SK-N-SH treated with all-trans-retinoic acid at 6 μM for 48 hours (cell line): ENCODE measurements around the gene BBS9.

ENCODE experiments used
- ATAC-seq: fragments of 200-7000 bp; cut with Tn5 transposase; 3 replicates; pipeline ENCODE4 v1.9.1; 2020; ENCODE audit warnings: mild to moderate bottlenecking, moderate library complexity
- CSDC2 ChIP-seq: fragments of 250-450 bp; sonication (Bioruptor Pico); IDR thresholded peaks from 2 replicates; pipeline ENCODE4 v1.5.0; 2020; ENCODE audit warnings: mild to moderate bottlenecking, moderate library complexity
- ISL1 ChIP-seq: fragments of 250-450 bp; sonication (Bioruptor Pico); IDR thresholded peaks from 2 replicates; pipeline ENCODE4 v2.1.2; 2022; ENCODE audit warnings: mild to moderate bottlenecking, moderate library complexity
- OSR1 ChIP-seq: fragments of 250-450 bp; sonication (Bioruptor Pico); IDR thresholded peaks from 2 replicates; pipeline ENCODE4 v1.8.0; 2022; ENCODE audit warnings: moderate library complexity, mild to moderate bottlenecking, inconsistent platforms
- PPARA ChIP-seq: fragments of 250-450 bp; sonication (Bioruptor Pico); IDR thresholded peaks from 2 replicates; pipeline ENCODE4 v1.5.0; 2020; ENCODE audit warnings: mild to moderate bottlenecking, borderline replicate concordance
- RARB ChIP-seq: fragments of 250-450 bp; sonication (Bioruptor Pico); IDR thresholded peaks from 2 replicates; pipeline ENCODE4 v1.8.0; 2021; ENCODE audit warnings: mild to moderate bottlenecking, moderate library complexity
- TOX ChIP-seq: fragments of 250-450 bp; sonication (Bioruptor Pico); IDR thresholded peaks from 2 replicates; pipeline ENCODE4 v1.8.0; 2021; ENCODE audit warnings: mild to moderate bottlenecking, moderate library complexity, borderline replicate concordance
- ZC3H10 ChIP-seq: fragments of 250-450 bp; sonication (Bioruptor Pico); IDR thresholded peaks from 2 replicates; pipeline ENCODE4 v1.5.1; 2021; ENCODE audit warnings: mild to moderate bottlenecking, moderate library complexity
- ZNF565 ChIP-seq: fragments of 450-650 bp; formaldehyde crosslinking; conservative IDR thresholded peaks from 2 replicates; pipeline ENCODE4 v1.5.0; 2020; ENCODE audit warnings: low read depth, mild to moderate bottlenecking, moderate library complexity
- ZNF70 ChIP-seq: fragments of 450-650 bp; formaldehyde crosslinking; IDR thresholded peaks from 2 replicates; pipeline ENCODE4 v1.5.0; 2020; ENCODE audit warnings: mild to moderate bottlenecking, moderate library complexity
- TF ChIP-seq, protein P1 (sequence below): fragments of 250-450 bp; sonication (Bioruptor Pico); IDR thresholded peaks from 2 replicates; pipeline ENCODE4 v1.5.0; 2020; ENCODE audit warnings: mild to moderate bottlenecking, moderate library complexity
- TF ChIP-seq, protein P2 (sequence below): fragments of 250-450 bp; sonication (Bioruptor Pico); IDR thresholded peaks from 2 replicates; pipeline ENCODE4 v1.5.1; 2020; ENCODE audit warnings: low read depth, mild to moderate bottlenecking, moderate library complexity
- TF ChIP-seq, protein P3 (sequence below): fragments of 250-450 bp; sonication (Bioruptor Pico); IDR thresholded peaks from 2 replicates; pipeline ENCODE4 v1.8.0; 2021; ENCODE audit warnings: low read depth, mild to moderate bottlenecking, moderate library complexity, borderline replicate concordance
- TF ChIP-seq, protein P4 (sequence below): fragments of 250-450 bp; sonication (Bioruptor Pico); IDR thresholded peaks from 2 replicates; pipeline ENCODE4 v1.5.1; 2021; ENCODE audit warnings: mild to moderate bottlenecking, moderate library complexity
- TF ChIP-seq, protein P5 (sequence below): fragments of 250-450 bp; sonication (Bioruptor Pico); IDR thresholded peaks from 2 replicates; pipeline ENCODE4 v1.8.0; 2020; ENCODE audit warnings: mild to moderate bottlenecking, moderate library complexity, borderline replicate concordance

Gene BBS9

DNA sequence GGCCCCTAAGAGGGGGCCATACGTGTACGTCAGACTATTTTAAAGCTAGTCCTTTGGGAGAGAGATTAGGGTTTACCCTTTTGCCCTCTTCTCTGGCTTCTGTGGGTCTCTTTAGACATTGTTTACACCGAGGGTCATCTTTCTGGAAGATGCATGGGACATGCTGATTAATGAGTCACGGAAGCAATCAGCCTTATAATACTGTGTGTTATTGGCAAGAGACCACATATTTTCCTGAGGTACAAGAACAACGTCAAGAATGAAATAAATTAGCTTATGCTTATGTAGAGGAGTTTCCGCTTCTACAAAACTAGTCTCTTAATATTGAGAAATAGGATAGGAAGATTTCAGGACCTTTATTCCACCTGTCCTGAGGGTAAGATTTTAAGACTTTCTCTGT is 327.7 kb downstream of the BBS9 start:
- TF ChIP-seq, protein P1, sequence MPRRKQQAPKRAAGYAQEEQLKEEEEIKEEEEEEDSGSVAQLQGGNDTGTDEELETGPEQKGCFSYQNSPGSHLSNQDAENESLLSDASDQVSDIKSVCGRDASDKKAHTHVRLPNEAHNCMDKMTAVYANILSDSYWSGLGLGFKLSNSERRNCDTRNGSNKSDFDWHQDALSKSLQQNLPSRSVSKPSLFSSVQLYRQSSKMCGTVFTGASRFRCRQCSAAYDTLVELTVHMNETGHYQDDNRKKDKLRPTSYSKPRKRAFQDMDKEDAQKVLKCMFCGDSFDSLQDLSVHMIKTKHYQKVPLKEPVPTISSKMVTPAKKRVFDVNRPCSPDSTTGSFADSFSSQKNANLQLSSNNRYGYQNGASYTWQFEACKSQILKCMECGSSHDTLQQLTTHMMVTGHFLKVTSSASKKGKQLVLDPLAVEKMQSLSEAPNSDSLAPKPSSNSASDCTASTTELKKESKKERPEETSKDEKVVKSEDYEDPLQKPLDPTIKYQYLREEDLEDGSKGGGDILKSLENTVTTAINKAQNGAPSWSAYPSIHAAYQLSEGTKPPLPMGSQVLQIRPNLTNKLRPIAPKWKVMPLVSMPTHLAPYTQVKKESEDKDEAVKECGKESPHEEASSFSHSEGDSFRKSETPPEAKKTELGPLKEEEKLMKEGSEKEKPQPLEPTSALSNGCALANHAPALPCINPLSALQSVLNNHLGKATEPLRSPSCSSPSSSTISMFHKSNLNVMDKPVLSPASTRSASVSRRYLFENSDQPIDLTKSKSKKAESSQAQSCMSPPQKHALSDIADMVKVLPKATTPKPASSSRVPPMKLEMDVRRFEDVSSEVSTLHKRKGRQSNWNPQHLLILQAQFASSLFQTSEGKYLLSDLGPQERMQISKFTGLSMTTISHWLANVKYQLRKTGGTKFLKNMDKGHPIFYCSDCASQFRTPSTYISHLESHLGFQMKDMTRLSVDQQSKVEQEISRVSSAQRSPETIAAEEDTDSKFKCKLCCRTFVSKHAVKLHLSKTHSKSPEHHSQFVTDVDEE (CRISPR knock-in tag) = no peak
- ATAC-seq = no peak

DNA sequence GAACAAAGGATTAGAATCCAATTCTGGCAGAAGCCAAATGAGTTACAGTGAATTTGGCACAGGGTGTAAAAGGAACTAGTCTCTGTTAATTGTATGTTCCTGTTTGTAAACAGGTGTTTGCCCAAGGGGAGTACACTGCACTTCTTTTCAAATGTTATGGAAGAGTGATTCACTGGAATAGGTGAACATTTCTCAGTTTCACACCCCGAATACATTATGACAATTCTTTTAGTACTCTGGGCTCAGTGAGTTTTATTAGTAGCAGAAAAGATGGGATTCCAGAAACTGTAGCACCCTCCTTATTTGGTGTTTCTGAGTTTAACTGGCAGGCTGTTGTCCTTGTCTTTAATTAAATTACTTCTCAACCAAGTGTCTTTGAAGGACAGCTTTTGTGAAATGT is 329.2 kb downstream of the BBS9 start:
- no peak for TF ChIP-seq ZNF70 (CRISPR knock-in tag)
- TF ChIP-seq ISL1 (CRISPR knock-in tag) = no peak
- no peak for TF ChIP-seq RARB
- TF ChIP-seq, protein P2, sequence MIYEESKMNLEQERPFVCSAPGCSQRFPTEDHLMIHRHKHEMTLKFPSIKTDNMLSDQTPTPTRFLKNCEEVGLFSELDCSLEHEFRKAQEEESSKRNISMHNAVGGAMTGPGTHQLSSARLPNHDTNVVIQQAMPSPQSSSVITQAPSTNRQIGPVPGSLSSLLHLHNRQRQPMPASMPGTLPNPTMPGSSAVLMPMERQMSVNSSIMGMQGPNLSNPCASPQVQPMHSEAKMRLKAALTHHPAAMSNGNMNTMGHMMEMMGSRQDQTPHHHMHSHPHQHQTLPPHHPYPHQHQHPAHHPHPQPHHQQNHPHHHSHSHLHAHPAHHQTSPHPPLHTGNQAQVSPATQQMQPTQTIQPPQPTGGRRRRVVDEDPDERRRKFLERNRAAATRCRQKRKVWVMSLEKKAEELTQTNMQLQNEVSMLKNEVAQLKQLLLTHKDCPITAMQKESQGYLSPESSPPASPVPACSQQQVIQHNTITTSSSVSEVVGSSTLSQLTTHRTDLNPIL = no peak
- no peak for TF ChIP-seq ZNF565 (CRISPR knock-in tag)
- TF ChIP-seq, protein P3, sequence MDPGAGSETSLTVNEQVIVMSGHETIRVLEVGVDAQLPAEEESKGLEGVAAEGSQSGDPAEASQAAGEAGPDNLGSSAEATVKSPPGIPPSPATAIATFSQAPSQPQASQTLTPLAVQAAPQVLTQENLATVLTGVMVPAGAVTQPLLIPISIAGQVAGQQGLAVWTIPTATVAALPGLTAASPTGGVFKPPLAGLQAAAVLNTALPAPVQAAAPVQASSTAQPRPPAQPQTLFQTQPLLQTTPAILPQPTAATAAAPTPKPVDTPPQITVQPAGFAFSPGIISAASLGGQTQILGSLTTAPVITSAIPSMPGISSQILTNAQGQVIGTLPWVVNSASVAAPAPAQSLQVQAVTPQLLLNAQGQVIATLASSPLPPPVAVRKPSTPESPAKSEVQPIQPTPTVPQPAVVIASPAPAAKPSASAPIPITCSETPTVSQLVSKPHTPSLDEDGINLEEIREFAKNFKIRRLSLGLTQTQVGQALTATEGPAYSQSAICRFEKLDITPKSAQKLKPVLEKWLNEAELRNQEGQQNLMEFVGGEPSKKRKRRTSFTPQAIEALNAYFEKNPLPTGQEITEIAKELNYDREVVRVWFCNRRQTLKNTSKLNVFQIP (CRISPR knock-in tag) = no peak
- no peak for TF ChIP-seq CSDC2 (CRISPR knock-in tag)
- TF ChIP-seq, protein P1 (CRISPR knock-in tag) = no peak
- TF ChIP-seq, protein P4, sequence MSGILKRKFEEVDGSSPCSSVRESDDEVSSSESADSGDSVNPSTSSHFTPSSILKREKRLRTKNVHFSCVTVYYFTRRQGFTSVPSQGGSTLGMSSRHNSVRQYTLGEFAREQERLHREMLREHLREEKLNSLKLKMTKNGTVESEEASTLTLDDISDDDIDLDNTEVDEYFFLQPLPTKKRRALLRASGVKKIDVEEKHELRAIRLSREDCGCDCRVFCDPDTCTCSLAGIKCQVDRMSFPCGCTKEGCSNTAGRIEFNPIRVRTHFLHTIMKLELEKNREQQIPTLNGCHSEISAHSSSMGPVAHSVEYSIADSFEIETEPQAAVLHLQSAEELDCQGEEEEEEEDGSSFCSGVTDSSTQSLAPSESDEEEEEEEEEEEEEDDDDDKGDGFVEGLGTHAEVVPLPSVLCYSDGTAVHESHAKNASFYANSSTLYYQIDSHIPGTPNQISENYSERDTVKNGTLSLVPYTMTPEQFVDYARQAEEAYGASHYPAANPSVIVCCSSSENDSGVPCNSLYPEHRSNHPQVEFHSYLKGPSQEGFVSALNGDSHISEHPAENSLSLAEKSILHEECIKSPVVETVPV = no peak
- TF ChIP-seq, protein P5, sequence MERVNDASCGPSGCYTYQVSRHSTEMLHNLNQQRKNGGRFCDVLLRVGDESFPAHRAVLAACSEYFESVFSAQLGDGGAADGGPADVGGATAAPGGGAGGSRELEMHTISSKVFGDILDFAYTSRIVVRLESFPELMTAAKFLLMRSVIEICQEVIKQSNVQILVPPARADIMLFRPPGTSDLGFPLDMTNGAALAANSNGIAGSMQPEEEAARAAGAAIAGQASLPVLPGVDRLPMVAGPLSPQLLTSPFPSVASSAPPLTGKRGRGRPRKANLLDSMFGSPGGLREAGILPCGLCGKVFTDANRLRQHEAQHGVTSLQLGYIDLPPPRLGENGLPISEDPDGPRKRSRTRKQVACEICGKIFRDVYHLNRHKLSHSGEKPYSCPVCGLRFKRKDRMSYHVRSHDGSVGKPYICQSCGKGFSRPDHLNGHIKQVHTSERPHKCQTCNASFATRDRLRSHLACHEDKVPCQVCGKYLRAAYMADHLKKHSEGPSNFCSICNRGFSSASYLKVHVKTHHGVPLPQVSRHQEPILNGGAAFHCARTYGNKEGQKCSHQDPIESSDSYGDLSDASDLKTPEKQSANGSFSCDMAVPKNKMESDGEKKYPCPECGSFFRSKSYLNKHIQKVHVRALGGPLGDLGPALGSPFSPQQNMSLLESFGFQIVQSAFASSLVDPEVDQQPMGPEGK = no peak
- no peak for TF ChIP-seq PPARA (CRISPR knock-in tag)
- no peak for TF ChIP-seq ZC3H10 (CRISPR knock-in tag)
- no peak for ATAC-seq

DNA sequence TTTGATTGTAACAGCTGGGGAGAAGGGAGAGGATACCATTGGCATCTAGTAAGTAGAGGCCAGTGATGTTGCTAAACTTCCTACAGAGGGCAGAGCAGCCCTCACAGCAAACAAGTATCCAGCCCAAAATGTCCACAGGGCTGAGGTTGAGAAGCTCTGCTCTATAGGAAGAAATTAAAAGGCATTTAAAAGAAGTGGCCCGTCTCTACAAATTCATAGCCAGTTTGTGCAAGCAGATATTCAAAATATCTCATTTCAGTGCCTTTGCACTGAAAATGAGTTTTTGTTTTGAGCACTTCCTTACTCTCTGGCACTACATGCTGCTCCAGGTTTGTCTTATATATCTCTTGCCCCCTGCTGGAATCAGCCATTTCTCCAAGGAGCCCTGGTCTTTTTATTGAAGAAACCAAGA is 330.0 kb downstream of the BBS9 start:
- ATAC-seq = peak; percentile 100

More for the DNA sequence above, 330.0 kb downstream of the BBS9 start:
- TF ChIP-seq TOX (CRISPR knock-in tag) (no peak), OSR1 (CRISPR knock-in tag) (no peak)
- TF ChIP-seq, protein P5 = no peak
